ENCODE data around the gene SNRNP40. TPM values are rescaled to one million over a fixed set of nuclear protein-coding genes. Genes with fewer than 3 reads are reported as not detected.

The SNRNP40 gene
- 78.1 and 85.3 TPM in 2 replicates for total RNA-seq
- 57.8 and 66.3 TPM in 2 replicates for polyA plus RNA-seq
- 67.2 and 73.5 TPM in 2 replicates for polyA plus RNA-seq (2011; cell fraction: cytosol; rRNA removed)
- 61.5 and 69.7 TPM in 2 replicates for polyA plus RNA-seq (2011; cell fraction: nucleus; rRNA removed)
- 43.3 and 68.8 TPM in 2 replicates for polyA plus RNA-seq (2012)
- polyA minus RNA-seq = 112 and 115 TPM in 2 replicates
- 88.8 TPM for polyA minus RNA-seq (2011; cell fraction: cytosol; rRNA and poly(A)+ RNA removed)
- polyA minus RNA-seq (2011; cell fraction: nucleus; rRNA and poly(A)+ RNA removed) = 44.0 and 66.4 TPM in 2 replicates
- Bru-seq, nascent RNA = percentile 82 among the genes with signal in this experiment
- BruChase-seq, experiment 1, labeled RNA remaining after a 6-hour chase = percentile 80 among the genes with signal in this experiment
- percentile 79 among the genes with signal in this experiment for BruChase-seq, experiment 2, labeled RNA remaining after a 2-hour chase
- long read RNA-seq, transcript SNRNP40-201 (10 exons, 1,597 nt) = major isoform, 288 of 304 reads
- long read RNA-seq, partial matches to known transcripts = 5 of 304 reads
- long read RNA-seq, other reads (novel, unspliced or antisense) = 11 of 304 reads

- Histone ChIP-seq H3K27ac (ENCODE audit: insufficient read depth, low read depth, low read length) (peak within 1 kb of the TSS; percentile 81), H3K36me3 (ENCODE audit: control insufficient read depth in 2 of 2, extremely low read depth in 1 of 2, insufficient read depth in 2 of 2, low read length in 2 of 2) (peaks cover 4 to 10% of the 10 kb centered on the region in 2 experiments), H4K20me1 (replicated peaks; ENCODE audit: control insufficient read depth, extremely low read depth, insufficient read depth, low read length) (no peaks in the 10 kb centered on the region), H3K4me3 (replicated peaks in 1 of 3; ENCODE audit: insufficient read depth in 1 of 3, low read depth in 1 of 3, low read length in 3 of 3) (peak within 1 kb of the TSS; percentile 98 to 100 (median 98)), H3K4me1 (ENCODE audit: control insufficient read depth, extremely low read depth, insufficient read depth, low read length) (peaks cover 20% of the 10 kb centered on the region), H3K79me2 (ENCODE audit: control insufficient read depth, insufficient read depth, low read length) (peaks cover 63% of the 10 kb centered on the region), H3K9me1 (replicated peaks; ENCODE audit: control insufficient read depth, extremely low read depth, insufficient read depth, low read length) (no peaks in the 10 kb centered on the region), H3K27me3 (ENCODE audit: control insufficient read depth in 2 of 2, insufficient read depth in 2 of 2, low read length in 2 of 2) (no peaks in the 10 kb centered on the region), H2AFZ (ENCODE audit: low read depth, low read length) (peak within 1 kb of the TSS; percentile 88), H3K9ac (replicated peaks; ENCODE audit: extremely low read depth, insufficient read depth, low read length) (peak within 1 kb of the TSS; percentile 97), H3K9me3 (replicated peaks; ENCODE audit: control insufficient read depth, insufficient read depth, low read length) (no peaks in the 10 kb centered on the region), H3K4me2 (ENCODE audit: insufficient read depth, low read length) (peak within 1 kb of the TSS; percentile 97)
- dilution Hi-C loops (cut with MboI; ENCODE audit: extremely low pct_ligation_motif_present, low sequenced_read_pairs) (no loop called here), intact Hi-C loops (cut with micrococcal nuclease) (loop anchor here (1.0 to 2.0 kb wide), 4 partner anchors 10 to 253 kb away; partner anchors contain the start of gene PUM1)
- POLR2A ChIA-PET = interaction anchor here (0.6 to 1.2 kb wide), 6 partner anchors 10 to 122 kb away, joined by 3 to 5 read pairs (median 4); no protein-coding TSS in a partner anchor
- TF ChIP-seq GATA2 (IDR thresholded peaks at IDR 0.05; ENCODE audit: insufficient read depth, insufficient read length, low read depth, low read length) (no peak), FOS (IDR thresholded peaks at IDR 0.05; ENCODE audit: borderline replicate concordance, insufficient read depth, low read length) (no peak), MAX (IDR thresholded peaks at IDR 0.05; ENCODE audit: insufficient read depth, insufficient read length) (no peak), EZH2 (IDR thresholded peaks at IDR 0.05; ENCODE audit: borderline replicate concordance, low read depth, low read length, severe bottlenecking) (no peak), POLR2AphosphoS5 (IDR thresholded peaks at IDR 0.05; ENCODE audit: insufficient read depth, low read depth, low read length) (peak; percentile 82), POLR2A (IDR thresholded peaks at IDR 0.05; ENCODE audit: low read depth, low read length) (peak; percentile 96), MYC (IDR thresholded peaks at IDR 0.05; ENCODE audit: low read depth, low read length) (no peak)
- TF ChIP-seq, protein P1, sequence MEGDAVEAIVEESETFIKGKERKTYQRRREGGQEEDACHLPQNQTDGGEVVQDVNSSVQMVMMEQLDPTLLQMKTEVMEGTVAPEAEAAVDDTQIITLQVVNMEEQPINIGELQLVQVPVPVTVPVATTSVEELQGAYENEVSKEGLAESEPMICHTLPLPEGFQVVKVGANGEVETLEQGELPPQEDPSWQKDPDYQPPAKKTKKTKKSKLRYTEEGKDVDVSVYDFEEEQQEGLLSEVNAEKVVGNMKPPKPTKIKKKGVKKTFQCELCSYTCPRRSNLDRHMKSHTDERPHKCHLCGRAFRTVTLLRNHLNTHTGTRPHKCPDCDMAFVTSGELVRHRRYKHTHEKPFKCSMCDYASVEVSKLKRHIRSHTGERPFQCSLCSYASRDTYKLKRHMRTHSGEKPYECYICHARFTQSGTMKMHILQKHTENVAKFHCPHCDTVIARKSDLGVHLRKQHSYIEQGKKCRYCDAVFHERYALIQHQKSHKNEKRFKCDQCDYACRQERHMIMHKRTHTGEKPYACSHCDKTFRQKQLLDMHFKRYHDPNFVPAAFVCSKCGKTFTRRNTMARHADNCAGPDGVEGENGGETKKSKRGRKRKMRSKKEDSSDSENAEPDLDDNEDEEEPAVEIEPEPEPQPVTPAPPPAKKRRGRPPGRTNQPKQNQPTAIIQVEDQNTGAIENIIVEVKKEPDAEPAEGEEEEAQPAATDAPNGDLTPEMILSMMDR (IDR thresholded peaks at IDR 0.05; ENCODE audit: extremely low read depth in 1 of 2, insufficient read depth in 1 of 2, low read depth in 1 of 2, low read length in 2 of 2) = peak in 1 of 2 donors; percentile 13
- peak; percentile 100 for DNase-seq (ENCODE audit: low read depth, low spot score)
- CTCF ChIA-PET = interaction anchor here (0.6 to 2.4 kb wide), 10 partner anchors 10 to 125 kb away, joined by 3 to 8 read pairs (median 4); no protein-coding TSS in a partner anchor
- peak; percentile 97 for FAIRE-seq
- no TSS peak for BruUV-seq (replicated peaks)
These were observed at the start of gene SNRNP40, which contains the start of gene ZCCHC17 for GRCh38 chr1:31296486-31297276. Gene SNRNP40 (minus strand): TSS chr1:31296788. CDS start chr1:31296751, 37 bp downstream. Gene ZCCHC17 (plus strand): TSS chr1:31297032. CDS start chr1:31310099, 13,067 bp downstream.
